ENCODE results near the gene SORT1.

- TF ChIP-seq CTCF (conservative IDR thresholded peaks at IDR 0.05) (peak; percentile 20; the same call in 1 of the 2 replicates), ZFX (IDR thresholded peaks at IDR 0.05) (peak; percentile 30)
These were observed at the start of gene SORT1 for GRCh38 chr1:109397581-109398342.

All from C4-2B (cell line).